Activated naive CD8-positive, alpha-beta T cell treated with anti-CD3 and anti-CD28 coated beads for 36 hours (primary cell): ENCODE results near the gene PKM. TPM values are rescaled to one million over a fixed set of nuclear protein-coding genes. Genes with fewer than 3 reads are reported as not detected.

Source experiments
- DNase-seq: peaks from one replicate; pipeline ENCODE4 v3.0.0; 2021
- H3K27ac Mint-ChIP-seq: one replicate; pipeline ENCODE4 v1.8.0; 2022; ENCODE audit warnings: mild to moderate bottlenecking, moderate library complexity, mixed read lengths
- H3K27me3 Mint-ChIP-seq: one replicate; pipeline ENCODE4 v1.8.0; 2022; ENCODE audit warnings: mild to moderate bottlenecking, mixed read lengths
- H3K36me3 Mint-ChIP-seq: one replicate; pipeline ENCODE4 v1.8.0; 2021; ENCODE audit warnings: mild to moderate bottlenecking, mixed read lengths
- H3K4me1 Mint-ChIP-seq: one replicate; pipeline ENCODE4 v1.8.0; 2021; ENCODE audit warnings: mixed read lengths
- H3K4me3 Mint-ChIP-seq: one replicate; pipeline ENCODE4 v1.8.0; 2022; ENCODE audit warnings: mild to moderate bottlenecking, moderate library complexity, mixed read lengths
- H3K9me3 Mint-ChIP-seq: one replicate; pipeline ENCODE4 v1.8.0; 2022; ENCODE audit warnings: mixed read lengths
- total RNA-seq, 2 experiments: library from RNA; stranded (reverse); gene quantifications; one replicate each; pipeline ENCODE4 v1.2.3, GENCODE V29; 2021

PKM gene
- total RNA-seq, 2 experiments from 2014 or later, result 2,301 to 2,323 TPM

DNA sequence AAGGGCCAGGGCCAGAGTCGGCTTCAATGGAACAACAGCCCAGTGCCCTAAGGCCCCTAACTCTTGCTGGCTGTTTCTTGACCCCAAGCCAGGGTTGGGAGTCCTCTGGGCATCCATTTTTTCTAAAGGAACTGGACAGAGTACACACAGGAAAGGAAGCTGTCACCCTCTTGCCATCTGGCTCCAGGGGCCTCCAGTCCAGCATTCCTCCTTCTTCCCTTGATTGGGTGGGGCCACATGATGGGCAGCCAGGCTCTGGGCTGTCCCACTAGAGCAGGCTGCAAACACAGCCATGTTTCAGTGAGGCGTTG lies 31.8 kb downstream of the PKM start:
- peak overlapping the region; percentile 68 for H3K27ac Mint-ChIP-seq
- peak overlapping the region; percentile 7 for H3K4me3 Mint-ChIP-seq
- peaks cover 20% of the 10 kb centered on the region for H3K27me3 Mint-ChIP-seq
- no peak for DNase-seq
- no peaks in the 10 kb centered on the region for H3K9me3 Mint-ChIP-seq
- H3K4me1 Mint-ChIP-seq, result peaks cover 21% of the 10 kb centered on the region
- peaks cover 48% of the 10 kb centered on the region for H3K36me3 Mint-ChIP-seq

- peak overlapping the region; percentile 68 for H3K27ac Mint-ChIP-seq
- no peak for DNase-seq
Observed at GRCh38 chr15:72198356-72199204, 32.4 kb downstream of the PKM start.

GRCh38 chr15:72197460-72198355 lies 33.3 kb downstream of the PKM start, which contains the start of gene GRAMD2A:
Gene GRAMD2A (minus strand): TSS chr15:72197787.
- Mint-ChIP-seq H3K36me3 (peaks cover 39% of the 10 kb centered on the region), H3K4me3 (peak within 1 kb of the TSS; percentile 68), H3K27ac (peak within 1 kb of the TSS; percentile 84), H3K9me3 (no peaks in the 10 kb centered on the region), H3K4me1 (peaks cover 14% of the 10 kb centered on the region), H3K27me3 (peaks cover 21% of the 10 kb centered on the region)
- peak; percentile 57 for DNase-seq

More at GRCh38 chr15:72198356-72199204, 32.4 kb downstream of the PKM start:
- Mint-ChIP-seq H3K4me3 (peak overlapping the region; percentile 32), H3K9me3 (no peaks in the 10 kb centered on the region), H3K27me3 (peaks cover 20% of the 10 kb centered on the region), H3K4me1 (peaks cover 21% of the 10 kb centered on the region), H3K36me3 (peaks cover 47% of the 10 kb centered on the region)

DNA sequence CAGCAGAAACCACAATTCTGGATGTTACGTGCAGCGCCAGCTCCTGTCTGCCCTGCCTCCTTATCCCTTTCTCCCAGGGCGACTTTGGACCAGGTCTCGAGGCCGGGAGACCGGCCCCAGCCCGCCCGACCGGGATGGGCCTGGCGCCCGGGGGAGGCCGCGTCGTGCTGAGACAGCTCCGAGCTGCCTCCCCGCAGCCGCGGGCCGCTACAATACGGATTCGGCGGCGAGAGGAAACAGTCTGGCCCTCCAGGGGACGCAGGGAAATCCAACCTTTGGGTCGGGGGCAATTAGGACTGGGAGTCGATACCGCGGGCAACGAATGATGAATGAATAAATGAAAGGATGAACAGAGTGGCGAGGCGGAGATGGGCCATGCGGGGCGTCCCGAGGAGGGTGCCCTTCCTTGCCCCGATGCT lies 33.9 kb downstream of the PKM start:
- Mint-ChIP-seq H3K36me3 (peaks cover 33% of the 10 kb centered on the region), H3K27ac (no peak overlapping the region), H3K9me3 (no peaks in the 10 kb centered on the region), H3K27me3 (peaks cover 26% of the 10 kb centered on the region), H3K4me1 (peaks cover 14% of the 10 kb centered on the region), H3K4me3 (peak overlapping the region; percentile 29)
- DNase-seq, result no peak

GRCh38 chr15:72196409-72197040 lies 34.5 kb downstream of the PKM start:
- H3K36me3 Mint-ChIP-seq, result peaks cover 33% of the 10 kb centered on the region
- no peak overlapping the region for H3K4me3 Mint-ChIP-seq

GRCh38 chr15:72195101-72195511 lies 35.9 kb downstream of the PKM start:
- no peak overlapping the region for H3K27ac Mint-ChIP-seq

More at GRCh38 chr15:72196409-72197040, 34.5 kb downstream of the PKM start:
- peaks cover 14% of the 10 kb centered on the region for H3K4me1 Mint-ChIP-seq
- H3K9me3 Mint-ChIP-seq, result no peaks in the 10 kb centered on the region
- DNase-seq, result no peak
- H3K27me3 Mint-ChIP-seq, result peaks cover 26% of the 10 kb centered on the region
- H3K27ac Mint-ChIP-seq, result no peak overlapping the region

DNA sequence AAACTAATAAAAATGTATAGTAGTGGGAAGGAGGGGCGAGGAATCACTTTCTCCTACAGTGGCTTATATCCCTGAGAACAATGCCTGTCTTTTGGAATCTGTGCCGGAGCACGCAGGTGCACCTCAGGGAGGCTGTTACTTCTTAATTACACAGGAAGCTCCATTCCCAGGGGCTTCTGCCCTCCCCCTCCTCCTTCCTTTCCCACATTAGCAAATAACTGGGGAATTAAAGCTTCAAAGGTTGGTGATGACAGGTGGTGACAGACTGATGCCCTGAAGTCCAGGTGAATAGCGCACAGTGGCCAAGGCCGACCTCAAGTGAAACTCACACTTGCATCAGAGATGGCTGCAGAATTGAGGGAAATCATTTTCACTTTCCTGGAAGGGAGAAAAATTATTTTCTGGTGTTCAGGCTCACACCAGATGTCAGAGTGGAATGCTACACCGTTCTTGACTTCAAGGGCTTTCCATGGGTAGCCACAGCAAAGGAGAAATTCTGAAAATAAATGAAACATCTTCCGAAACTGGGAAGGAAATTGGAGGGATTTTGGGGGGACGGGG lies 37.1 kb downstream of the PKM start:
- H3K4me1 Mint-ChIP-seq, result peaks cover 7% of the 10 kb centered on the region
- H3K36me3 Mint-ChIP-seq, result peaks cover 12% of the 10 kb centered on the region
- H3K4me3 Mint-ChIP-seq, result no peak overlapping the region
- H3K27ac Mint-ChIP-seq, result no peak overlapping the region
- no peaks in the 10 kb centered on the region for H3K9me3 Mint-ChIP-seq
- H3K27me3 Mint-ChIP-seq, result peaks cover 45% of the 10 kb centered on the region
- no peak for DNase-seq

More at GRCh38 chr15:72195101-72195511, 35.9 kb downstream of the PKM start:
- Mint-ChIP-seq H3K9me3 (no peaks in the 10 kb centered on the region), H3K27me3 (peaks cover 35% of the 10 kb centered on the region), H3K4me1 (peaks cover 10% of the 10 kb centered on the region), H3K4me3 (no peak overlapping the region), H3K36me3 (peaks cover 23% of the 10 kb centered on the region)
- no peak for DNase-seq

- Mint-ChIP-seq H3K36me3 (no peaks in the 10 kb centered on the region), H3K9me3 (no peaks in the 10 kb centered on the region), H3K4me3 (no peak overlapping the region), H3K4me1 (no peaks in the 10 kb centered on the region), H3K27me3 (peaks cover 51% of the 10 kb centered on the region), H3K27ac (no peak overlapping the region)
- DNase-seq, result no peak
Observed at GRCh38 chr15:72192416-72192815, 38.6 kb downstream of the PKM start.

GRCh38 chr15:72189250-72189902 lies 41.6 kb downstream of the PKM start:
- H3K4me1 Mint-ChIP-seq, result no peaks in the 10 kb centered on the region
- H3K4me3 Mint-ChIP-seq, result no peak overlapping the region
- no peaks in the 10 kb centered on the region for H3K36me3 Mint-ChIP-seq
- no peak for DNase-seq
- H3K9me3 Mint-ChIP-seq, result no peaks in the 10 kb centered on the region
- peaks cover 41% of the 10 kb centered on the region for H3K27me3 Mint-ChIP-seq
- no peak overlapping the region for H3K27ac Mint-ChIP-seq

DNA sequence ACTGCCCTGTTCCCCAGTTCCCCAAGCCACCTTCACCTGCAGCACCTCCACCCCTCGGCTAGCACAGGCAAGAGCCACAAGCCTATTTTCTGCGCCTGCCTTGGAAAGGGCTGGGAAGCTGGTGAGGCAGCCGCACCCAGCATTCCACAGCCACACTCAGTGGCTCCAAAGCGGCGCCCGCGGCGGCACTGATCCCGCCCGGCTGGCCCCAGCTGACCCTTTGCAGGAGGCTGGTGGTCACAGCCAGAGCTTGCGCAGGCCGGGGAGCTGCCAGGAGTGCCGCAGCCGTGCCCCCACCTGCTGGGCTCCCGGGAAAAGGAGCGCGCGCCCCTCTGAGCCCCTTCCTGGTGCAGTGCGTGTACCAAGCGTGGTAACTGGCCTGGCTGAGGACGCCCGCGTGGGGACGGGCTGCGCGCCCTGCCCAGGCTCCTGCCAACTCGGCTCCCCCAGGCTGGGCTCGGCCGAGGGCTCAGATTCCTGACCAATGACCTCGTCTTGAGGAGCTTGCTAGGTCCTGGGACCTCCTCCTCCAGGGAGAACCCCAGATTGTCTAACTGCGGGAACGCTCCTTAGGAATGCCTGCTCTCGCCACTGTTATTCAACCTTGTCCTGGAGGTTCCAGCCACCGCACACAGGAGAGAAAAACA lies 46.7 kb downstream of the PKM start:
- Mint-ChIP-seq H3K36me3 (no peaks in the 10 kb centered on the region), H3K4me3 (no peak overlapping the region), H3K4me1 (no peaks in the 10 kb centered on the region), H3K9me3 (no peaks in the 10 kb centered on the region), H3K27ac (no peak overlapping the region), H3K27me3 (peaks cover 48% of the 10 kb centered on the region)
- DNase-seq, result no peak

- H3K27me3 Mint-ChIP-seq, result peaks cover 45% of the 10 kb centered on the region
- no peaks in the 10 kb centered on the region for H3K9me3 Mint-ChIP-seq
Observed at GRCh38 chr15:72183781-72184164, 47.2 kb downstream of the PKM start.

DNA sequence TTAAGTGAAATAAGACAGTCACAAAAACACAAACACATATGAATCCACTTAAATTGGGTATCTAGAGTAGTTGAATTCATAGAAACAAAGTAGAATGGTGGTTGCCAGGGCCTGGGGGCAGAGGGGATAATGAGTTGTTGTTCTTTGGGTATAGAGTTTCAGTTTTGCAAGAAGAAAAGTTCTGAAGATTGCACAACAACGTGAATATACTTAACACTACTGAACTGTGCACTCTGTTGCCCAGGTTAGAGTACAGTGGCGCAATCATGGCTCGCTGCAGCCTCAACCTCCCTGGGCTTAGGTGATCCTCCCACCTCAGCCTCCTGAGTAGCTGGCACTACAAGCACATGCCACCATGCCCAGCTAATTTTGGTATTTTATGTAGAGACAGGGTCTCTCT lies 48.3 kb downstream of the PKM start:
- no peaks in the 10 kb centered on the region for H3K4me1 Mint-ChIP-seq
- H3K27ac Mint-ChIP-seq, result no peak overlapping the region
- DNase-seq, result no peak
- H3K27me3 Mint-ChIP-seq, result peaks cover 35% of the 10 kb centered on the region
- no peak overlapping the region for H3K4me3 Mint-ChIP-seq
- H3K9me3 Mint-ChIP-seq, result no peaks in the 10 kb centered on the region
- no peaks in the 10 kb centered on the region for H3K36me3 Mint-ChIP-seq

More at GRCh38 chr15:72183781-72184164, 47.2 kb downstream of the PKM start:
- H3K4me1 Mint-ChIP-seq, result no peaks in the 10 kb centered on the region
- no peak overlapping the region for H3K27ac Mint-ChIP-seq
- DNase-seq, result no peak
- H3K36me3 Mint-ChIP-seq, result no peaks in the 10 kb centered on the region
- no peak overlapping the region for H3K4me3 Mint-ChIP-seq

DNA sequence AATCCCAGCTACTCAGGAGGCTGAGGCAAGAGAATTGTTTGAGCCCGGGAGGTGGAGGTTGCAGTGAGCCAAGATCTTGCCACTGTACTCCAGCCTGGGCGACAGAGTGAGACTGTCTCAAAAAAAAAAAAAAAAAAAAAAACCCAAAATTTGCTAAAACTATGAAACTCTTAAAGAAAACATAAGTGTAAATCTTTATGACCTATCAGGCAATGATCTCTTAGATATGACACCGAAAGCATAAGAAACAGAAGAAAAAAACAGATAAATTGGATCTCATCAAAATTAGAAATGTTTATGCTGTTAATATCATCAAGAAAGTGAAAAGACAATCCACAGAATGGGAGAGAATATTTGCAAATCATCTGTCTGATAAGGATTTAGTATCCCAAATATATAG lies 48.7 kb downstream of the PKM start:
- Mint-ChIP-seq H3K9me3 (no peaks in the 10 kb centered on the region), H3K4me3 (no peak overlapping the region), H3K4me1 (no peaks in the 10 kb centered on the region), H3K27ac (no peak overlapping the region), H3K36me3 (no peaks in the 10 kb centered on the region), H3K27me3 (peaks cover 34% of the 10 kb centered on the region)
- no peak for DNase-seq
